Measurements from ENCODE around the gene SGO2. TPM values are rescaled to one million over a fixed set of nuclear protein-coding genes. Genes with fewer than 3 reads are reported as not detected.

Gene SGO2
- total and polyA plus RNA-seq, 2 of the 13 experiments (the other 11 are each of a cell fraction or from before 2014, with no cell fraction given), result 5.1 to 16.2 TPM

- no peak for TF ChIP-seq ZZZ3 (CRISPR knock-in tag; IDR thresholded peaks at IDR 0.05; ENCODE audit: borderline replicate concordance)
- no peak for TF ChIP-seq SMYD3 (CRISPR knock-in tag; IDR thresholded peaks at IDR 0.05)
- TF ChIP-seq, protein P1, sequence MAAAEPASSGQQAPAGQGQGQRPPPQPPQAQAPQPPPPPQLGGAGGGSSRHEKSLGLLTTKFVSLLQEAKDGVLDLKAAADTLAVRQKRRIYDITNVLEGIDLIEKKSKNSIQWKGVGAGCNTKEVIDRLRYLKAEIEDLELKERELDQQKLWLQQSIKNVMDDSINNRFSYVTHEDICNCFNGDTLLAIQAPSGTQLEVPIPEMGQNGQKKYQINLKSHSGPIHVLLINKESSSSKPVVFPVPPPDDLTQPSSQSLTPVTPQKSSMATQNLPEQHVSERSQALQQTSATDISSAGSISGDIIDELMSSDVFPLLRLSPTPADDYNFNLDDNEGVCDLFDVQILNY (CRISPR knock-in tag; conservative IDR thresholded peaks at IDR 0.05), result peak; percentile 35; the same call in 1 of the 2 replicates
- TF ChIP-seq ZNF256 (CRISPR knock-in tag; conservative IDR thresholded peaks at IDR 0.05), result no peak
- peak; percentile 88 for TF ChIP-seq ARNT2 (CRISPR knock-in tag; IDR thresholded peaks at IDR 0.05; ENCODE audit: low read depth)
- TF ChIP-seq SRY (CRISPR knock-in tag; IDR thresholded peaks at IDR 0.05), result no peak; the same call in 1 of the 2 replicates
- TF ChIP-seq ZNF550 (CRISPR knock-in tag; IDR thresholded peaks at IDR 0.05; ENCODE audit: borderline replicate concordance), result peak; percentile 56; the same call in 1 of the 2 replicates
- no peak for TF ChIP-seq NFYB (CRISPR knock-in tag; IDR thresholded peaks at IDR 0.05)
- TF ChIP-seq ZBTB25 (CRISPR knock-in tag; IDR thresholded peaks at IDR 0.05), result no peak
- no peak for TF ChIP-seq JARID2 (CRISPR knock-in tag; IDR thresholded peaks at IDR 0.05; ENCODE audit: insufficient replicate concordance)
- TF ChIP-seq ZNF44 (CRISPR knock-in tag; IDR thresholded peaks at IDR 0.05), result peak; percentile 7; the same call in 1 of the 2 replicates
- TF ChIP-seq CBX5 (CRISPR knock-in tag; IDR thresholded peaks at IDR 0.05; ENCODE audit: borderline replicate concordance), result peak; percentile 20; the same call in 1 of the 2 replicates
- TF ChIP-seq PAXIP1 (CRISPR knock-in tag; conservative IDR thresholded peaks at IDR 0.05), result peak; percentile 41; the same call in 1 of the 2 replicates
Measured at GRCh38 chr2:200509612-200510433, 16.2 kb upstream of the SGO2 start, which contains the start of gene KCTD18 (continued).

Data from HepG2 (cell line).